Fibroblast of mammary gland (primary cell): ENCODE data around the gene PSAP.

ENCODE experiments used
- DNase-seq: peaks from one replicate; pipeline ENCODE4 v3.0.0-alpha.2; 2010; ENCODE audit warnings: low read depth
- H3K4me3 ChIP-seq: 2 replicates; pipeline ENCODE4 v1.5.1; 2011; ENCODE audit warnings: low read depth, mild to moderate bottlenecking, low read length, moderate library complexity; ENCODE audit not compliant: control insufficient read depth
- CTCF ChIP-seq: conservative IDR thresholded peaks from 2 replicates; pipeline ENCODE4 v1.5.1; 2011; ENCODE audit warnings: low read depth, low read length, inconsistent platforms; ENCODE audit not compliant: control insufficient read depth, insufficient read depth

The PSAP gene

GRCh38 chr10:71774916-71775702 is 75.9 kb downstream of the PSAP start:
- H3K4me3 ChIP-seq, result no peak overlapping the region
- no peak for TF ChIP-seq CTCF
- DNase-seq, result no peak

- H3K4me3 ChIP-seq, result peak within 1 kb of the TSS; percentile 51
- DNase-seq, result peak; percentile 64
- TF ChIP-seq CTCF, result peak; percentile 39
Observed at GRCh38 chr10:71773221-71773971, 77.7 kb downstream of the PSAP start, which contains the start of gene VSIR. Gene VSIR, minus strand, starts transcription at chr10:71773520. Its CDS starts 81 bp downstream, at chr10:71773439.

GRCh38 chr10:71772832-71773220 is 78.2 kb downstream of the PSAP start:
- H3K4me3 ChIP-seq, result peak overlapping the region; percentile 51
- TF ChIP-seq CTCF, result no peak
- no peak for DNase-seq

GRCh38 chr10:71771821-71772617 is 79.0 kb downstream of the PSAP start:
- TF ChIP-seq CTCF, result no peak
- DNase-seq, result peak; percentile 65
- no peak overlapping the region for H3K4me3 ChIP-seq

- no peak for TF ChIP-seq CTCF
- no peak for DNase-seq
- H3K4me3 ChIP-seq, result no peak overlapping the region
Observed at GRCh38 chr10:71771204-71771603, 79.8 kb downstream of the PSAP start.

GRCh38 chr10:71770789-71771188 is 80.3 kb downstream of the PSAP start:
- no peak for TF ChIP-seq CTCF
- DNase-seq, result peak; percentile 49
- H3K4me3 ChIP-seq, result no peak overlapping the region
